GM06990 (cell line): ENCODE results near the gene RPS6KL1.

ENCODE experiments used
- DNase-seq: peaks from one replicate; pipeline ENCODE4 v3.0.0-alpha.2; 2011; ENCODE audit not compliant: insufficient read length; ENCODE audit errors: extremely low read depth
- H3K27me3 ChIP-seq: replicated peaks from 2 replicates; pipeline ENCODE4 v1.6.0; 2011; ENCODE audit warnings: low read length; ENCODE audit not compliant: control insufficient read depth, insufficient read depth
- H3K36me3 ChIP-seq: 2 replicates; pipeline ENCODE4 v1.5.1; 2011; ENCODE audit warnings: low read length; ENCODE audit not compliant: control insufficient read depth, insufficient read depth
- H3K4me3 ChIP-seq: replicated peaks from 2 replicates; pipeline ENCODE4 v1.5.1; 2011; ENCODE audit warnings: low read depth, mild to moderate bottlenecking, control low read depth, low read length
- TF ChIP-seq, protein P1 (sequence below): IDR thresholded peaks from 2 replicates; pipeline ENCODE4 v1.5.1; 2011; ENCODE audit warnings: low read length, control low read depth, mild to moderate bottlenecking, inconsistent platforms; ENCODE audit not compliant: insufficient read depth, poor library complexity, severe bottlenecking

The RPS6KL1 gene

DNA sequence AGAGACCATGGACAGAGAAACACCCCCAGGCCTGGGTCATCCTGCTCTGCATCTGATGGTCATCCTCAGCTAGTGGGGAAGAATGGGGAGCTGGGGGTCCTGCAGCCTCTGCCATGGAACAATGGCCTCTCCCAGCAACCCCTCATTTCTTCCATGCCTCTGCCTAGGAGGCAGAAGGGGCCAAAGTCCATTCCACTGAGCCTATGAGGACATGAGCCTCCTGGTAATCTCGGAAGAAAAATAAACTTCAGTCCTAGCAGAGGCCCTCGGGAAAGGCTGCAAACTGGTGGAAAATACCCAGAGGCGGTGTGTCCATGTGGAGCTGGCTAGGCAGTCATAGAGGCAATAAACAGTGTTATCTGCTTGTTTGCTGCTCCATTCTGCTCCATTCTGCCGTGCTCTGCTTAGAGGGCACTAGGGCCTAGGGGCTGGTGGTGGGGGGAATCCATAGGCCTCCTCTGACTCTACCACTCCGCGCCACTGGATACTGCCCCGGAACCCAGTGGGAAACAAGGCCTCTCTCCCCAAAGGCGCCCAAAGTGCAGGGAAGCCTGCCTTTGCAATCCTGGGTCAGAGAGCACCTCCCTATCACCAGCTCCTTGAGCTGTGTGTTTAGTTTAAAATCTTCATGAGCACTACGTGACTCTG, 27.9 kb upstream of the RPS6KL1 start:
- no peak for DNase-seq
- H3K27me3 ChIP-seq = no peaks in the 10 kb centered on the region
- TF ChIP-seq, protein P1, sequence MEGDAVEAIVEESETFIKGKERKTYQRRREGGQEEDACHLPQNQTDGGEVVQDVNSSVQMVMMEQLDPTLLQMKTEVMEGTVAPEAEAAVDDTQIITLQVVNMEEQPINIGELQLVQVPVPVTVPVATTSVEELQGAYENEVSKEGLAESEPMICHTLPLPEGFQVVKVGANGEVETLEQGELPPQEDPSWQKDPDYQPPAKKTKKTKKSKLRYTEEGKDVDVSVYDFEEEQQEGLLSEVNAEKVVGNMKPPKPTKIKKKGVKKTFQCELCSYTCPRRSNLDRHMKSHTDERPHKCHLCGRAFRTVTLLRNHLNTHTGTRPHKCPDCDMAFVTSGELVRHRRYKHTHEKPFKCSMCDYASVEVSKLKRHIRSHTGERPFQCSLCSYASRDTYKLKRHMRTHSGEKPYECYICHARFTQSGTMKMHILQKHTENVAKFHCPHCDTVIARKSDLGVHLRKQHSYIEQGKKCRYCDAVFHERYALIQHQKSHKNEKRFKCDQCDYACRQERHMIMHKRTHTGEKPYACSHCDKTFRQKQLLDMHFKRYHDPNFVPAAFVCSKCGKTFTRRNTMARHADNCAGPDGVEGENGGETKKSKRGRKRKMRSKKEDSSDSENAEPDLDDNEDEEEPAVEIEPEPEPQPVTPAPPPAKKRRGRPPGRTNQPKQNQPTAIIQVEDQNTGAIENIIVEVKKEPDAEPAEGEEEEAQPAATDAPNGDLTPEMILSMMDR = no peak
- no peak overlapping the region for H3K4me3 ChIP-seq
- H3K36me3 ChIP-seq = no peaks in the 10 kb centered on the region

GRCh38 chr14:74949859-74950573, 27.0 kb upstream of the RPS6KL1 start:
- DNase-seq = no peak
- Histone ChIP-seq H3K36me3 (no peaks in the 10 kb centered on the region), H3K4me3 (no peak overlapping the region), H3K27me3 (no peaks in the 10 kb centered on the region)
- TF ChIP-seq, protein P1 = no peak

GRCh38 chr14:74949191-74949601, 26.1 kb upstream of the RPS6KL1 start:
- DNase-seq = no peak
- TF ChIP-seq, protein P1 = no peak
- Histone ChIP-seq H3K36me3 (no peaks in the 10 kb centered on the region), H3K4me3 (no peak overlapping the region), H3K27me3 (no peaks in the 10 kb centered on the region)

GRCh38 chr14:74948228-74949175, 25.4 kb upstream of the RPS6KL1 start:
- TF ChIP-seq, protein P1 = no peak
- H3K4me3 ChIP-seq = no peak overlapping the region
- no peak for DNase-seq
- H3K36me3 ChIP-seq = no peaks in the 10 kb centered on the region
- no peaks in the 10 kb centered on the region for H3K27me3 ChIP-seq

GRCh38 chr14:74947353-74948227, 24.5 kb upstream of the RPS6KL1 start:
- H3K4me3 ChIP-seq = no peak overlapping the region
- no peaks in the 10 kb centered on the region for H3K36me3 ChIP-seq
- no peaks in the 10 kb centered on the region for H3K27me3 ChIP-seq
- TF ChIP-seq, protein P1 = no peak
- no peak for DNase-seq
